Measurements from ENCODE around the gene DLX3.
A peak's percentile ranks its signal among the peaks of the same experiment; 100 is the strongest.

Gene DLX3

DNA sequence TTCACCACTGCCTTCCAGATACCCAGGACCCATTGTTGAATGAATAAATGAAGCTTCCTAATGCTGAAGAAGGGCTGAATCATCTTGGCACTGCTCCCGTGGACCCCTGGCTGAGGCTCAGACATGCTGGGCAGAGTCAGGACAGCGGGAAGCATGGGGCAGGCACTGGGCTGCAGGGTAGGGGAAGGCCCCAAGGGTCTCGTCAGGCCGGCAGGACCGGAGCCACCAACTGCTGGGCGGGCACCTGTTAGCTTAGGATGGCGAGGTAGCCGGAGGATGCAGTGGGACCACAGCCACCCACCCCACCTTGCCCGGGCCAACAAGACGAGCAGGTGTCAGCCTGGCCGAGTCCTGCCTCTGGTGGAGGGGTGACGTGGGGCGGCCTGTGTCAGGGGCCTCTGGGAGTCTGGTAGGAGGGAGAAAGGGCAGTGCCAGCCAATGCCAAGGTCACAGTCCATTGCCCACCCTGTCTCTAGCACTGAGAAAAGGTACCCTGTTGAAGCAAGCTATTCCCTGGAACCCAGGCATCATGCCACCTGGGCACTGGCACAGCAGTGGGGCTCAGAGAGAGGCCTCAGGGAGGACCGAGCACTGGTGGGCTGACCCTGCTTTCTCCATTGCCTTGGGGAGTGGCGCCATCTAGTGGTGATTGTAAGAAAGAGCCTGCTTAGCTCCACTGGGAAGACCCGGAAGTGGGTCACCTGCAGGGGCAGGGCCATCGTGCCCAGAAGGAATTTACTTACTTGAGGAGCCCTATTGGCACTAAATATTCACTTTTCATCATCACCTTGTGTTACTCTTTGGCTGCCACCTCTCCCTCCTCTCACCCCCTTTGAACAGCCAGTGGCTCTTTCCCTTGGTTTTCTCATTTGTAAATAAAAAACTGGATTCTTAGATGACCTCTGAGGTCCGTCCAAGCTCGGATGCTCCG lies 3.0 kb upstream of the DLX3 start:
- TF ChIP-seq PPARA (CRISPR knock-in tag; IDR thresholded peaks at IDR 0.05; ENCODE audit: borderline replicate concordance), result no peak
- no peak for TF ChIP-seq ZFP3 (CRISPR knock-in tag; IDR thresholded peaks at IDR 0.05)
- no peak for TF ChIP-seq ARNTL (CRISPR knock-in tag; IDR thresholded peaks at IDR 0.05; ENCODE audit: borderline replicate concordance, low read depth)
- no peak for TF ChIP-seq BACH2 (CRISPR knock-in tag; IDR thresholded peaks at IDR 0.05; ENCODE audit: borderline replicate concordance)
- TF ChIP-seq, protein P1, sequence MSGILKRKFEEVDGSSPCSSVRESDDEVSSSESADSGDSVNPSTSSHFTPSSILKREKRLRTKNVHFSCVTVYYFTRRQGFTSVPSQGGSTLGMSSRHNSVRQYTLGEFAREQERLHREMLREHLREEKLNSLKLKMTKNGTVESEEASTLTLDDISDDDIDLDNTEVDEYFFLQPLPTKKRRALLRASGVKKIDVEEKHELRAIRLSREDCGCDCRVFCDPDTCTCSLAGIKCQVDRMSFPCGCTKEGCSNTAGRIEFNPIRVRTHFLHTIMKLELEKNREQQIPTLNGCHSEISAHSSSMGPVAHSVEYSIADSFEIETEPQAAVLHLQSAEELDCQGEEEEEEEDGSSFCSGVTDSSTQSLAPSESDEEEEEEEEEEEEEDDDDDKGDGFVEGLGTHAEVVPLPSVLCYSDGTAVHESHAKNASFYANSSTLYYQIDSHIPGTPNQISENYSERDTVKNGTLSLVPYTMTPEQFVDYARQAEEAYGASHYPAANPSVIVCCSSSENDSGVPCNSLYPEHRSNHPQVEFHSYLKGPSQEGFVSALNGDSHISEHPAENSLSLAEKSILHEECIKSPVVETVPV (CRISPR knock-in tag; IDR thresholded peaks at IDR 0.05), result no peak
- TF ChIP-seq, protein P2, sequence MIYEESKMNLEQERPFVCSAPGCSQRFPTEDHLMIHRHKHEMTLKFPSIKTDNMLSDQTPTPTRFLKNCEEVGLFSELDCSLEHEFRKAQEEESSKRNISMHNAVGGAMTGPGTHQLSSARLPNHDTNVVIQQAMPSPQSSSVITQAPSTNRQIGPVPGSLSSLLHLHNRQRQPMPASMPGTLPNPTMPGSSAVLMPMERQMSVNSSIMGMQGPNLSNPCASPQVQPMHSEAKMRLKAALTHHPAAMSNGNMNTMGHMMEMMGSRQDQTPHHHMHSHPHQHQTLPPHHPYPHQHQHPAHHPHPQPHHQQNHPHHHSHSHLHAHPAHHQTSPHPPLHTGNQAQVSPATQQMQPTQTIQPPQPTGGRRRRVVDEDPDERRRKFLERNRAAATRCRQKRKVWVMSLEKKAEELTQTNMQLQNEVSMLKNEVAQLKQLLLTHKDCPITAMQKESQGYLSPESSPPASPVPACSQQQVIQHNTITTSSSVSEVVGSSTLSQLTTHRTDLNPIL (CRISPR knock-in tag; IDR thresholded peaks at IDR 0.05; ENCODE audit: low read depth), result no peak
- TF ChIP-seq RARB (CRISPR knock-in tag; IDR thresholded peaks at IDR 0.05), result no peak
- TF ChIP-seq SNAI2 (CRISPR knock-in tag; IDR thresholded peaks at IDR 0.05), result no peak
- TF ChIP-seq ZC3H10 (CRISPR knock-in tag; IDR thresholded peaks at IDR 0.05), result no peak
- no peak for TF ChIP-seq GLIS3 (CRISPR knock-in tag; IDR thresholded peaks at IDR 0.05)
- ATAC-seq, result peak; percentile 86

DNA sequence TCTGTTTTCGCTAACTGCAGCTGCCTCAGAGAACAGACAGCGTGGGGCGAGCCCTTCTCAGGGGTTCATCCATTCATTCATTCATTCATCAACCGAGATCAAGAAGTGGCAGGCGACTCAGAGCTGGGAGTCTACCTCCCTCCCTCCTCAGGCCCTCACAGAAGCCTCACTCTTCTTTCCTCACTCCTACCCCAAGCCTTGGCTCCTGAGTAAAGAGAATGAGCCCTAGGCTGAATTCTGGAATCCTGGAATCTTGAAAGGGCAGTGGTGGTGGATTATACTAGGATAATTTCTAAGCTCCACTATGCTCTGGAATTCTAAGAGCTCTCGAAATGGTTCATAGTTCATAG lies 2.3 kb upstream of the DLX3 start:
- no peak for TF ChIP-seq ZC3H10 (CRISPR knock-in tag; IDR thresholded peaks at IDR 0.05)
- no peak for TF ChIP-seq PPARA (CRISPR knock-in tag; IDR thresholded peaks at IDR 0.05; ENCODE audit: borderline replicate concordance)
- TF ChIP-seq, protein P3, sequence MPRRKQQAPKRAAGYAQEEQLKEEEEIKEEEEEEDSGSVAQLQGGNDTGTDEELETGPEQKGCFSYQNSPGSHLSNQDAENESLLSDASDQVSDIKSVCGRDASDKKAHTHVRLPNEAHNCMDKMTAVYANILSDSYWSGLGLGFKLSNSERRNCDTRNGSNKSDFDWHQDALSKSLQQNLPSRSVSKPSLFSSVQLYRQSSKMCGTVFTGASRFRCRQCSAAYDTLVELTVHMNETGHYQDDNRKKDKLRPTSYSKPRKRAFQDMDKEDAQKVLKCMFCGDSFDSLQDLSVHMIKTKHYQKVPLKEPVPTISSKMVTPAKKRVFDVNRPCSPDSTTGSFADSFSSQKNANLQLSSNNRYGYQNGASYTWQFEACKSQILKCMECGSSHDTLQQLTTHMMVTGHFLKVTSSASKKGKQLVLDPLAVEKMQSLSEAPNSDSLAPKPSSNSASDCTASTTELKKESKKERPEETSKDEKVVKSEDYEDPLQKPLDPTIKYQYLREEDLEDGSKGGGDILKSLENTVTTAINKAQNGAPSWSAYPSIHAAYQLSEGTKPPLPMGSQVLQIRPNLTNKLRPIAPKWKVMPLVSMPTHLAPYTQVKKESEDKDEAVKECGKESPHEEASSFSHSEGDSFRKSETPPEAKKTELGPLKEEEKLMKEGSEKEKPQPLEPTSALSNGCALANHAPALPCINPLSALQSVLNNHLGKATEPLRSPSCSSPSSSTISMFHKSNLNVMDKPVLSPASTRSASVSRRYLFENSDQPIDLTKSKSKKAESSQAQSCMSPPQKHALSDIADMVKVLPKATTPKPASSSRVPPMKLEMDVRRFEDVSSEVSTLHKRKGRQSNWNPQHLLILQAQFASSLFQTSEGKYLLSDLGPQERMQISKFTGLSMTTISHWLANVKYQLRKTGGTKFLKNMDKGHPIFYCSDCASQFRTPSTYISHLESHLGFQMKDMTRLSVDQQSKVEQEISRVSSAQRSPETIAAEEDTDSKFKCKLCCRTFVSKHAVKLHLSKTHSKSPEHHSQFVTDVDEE (CRISPR knock-in tag; IDR thresholded peaks at IDR 0.05), result no peak
- no peak for TF ChIP-seq ARNTL (CRISPR knock-in tag; IDR thresholded peaks at IDR 0.05; ENCODE audit: borderline replicate concordance, low read depth)

DNA sequence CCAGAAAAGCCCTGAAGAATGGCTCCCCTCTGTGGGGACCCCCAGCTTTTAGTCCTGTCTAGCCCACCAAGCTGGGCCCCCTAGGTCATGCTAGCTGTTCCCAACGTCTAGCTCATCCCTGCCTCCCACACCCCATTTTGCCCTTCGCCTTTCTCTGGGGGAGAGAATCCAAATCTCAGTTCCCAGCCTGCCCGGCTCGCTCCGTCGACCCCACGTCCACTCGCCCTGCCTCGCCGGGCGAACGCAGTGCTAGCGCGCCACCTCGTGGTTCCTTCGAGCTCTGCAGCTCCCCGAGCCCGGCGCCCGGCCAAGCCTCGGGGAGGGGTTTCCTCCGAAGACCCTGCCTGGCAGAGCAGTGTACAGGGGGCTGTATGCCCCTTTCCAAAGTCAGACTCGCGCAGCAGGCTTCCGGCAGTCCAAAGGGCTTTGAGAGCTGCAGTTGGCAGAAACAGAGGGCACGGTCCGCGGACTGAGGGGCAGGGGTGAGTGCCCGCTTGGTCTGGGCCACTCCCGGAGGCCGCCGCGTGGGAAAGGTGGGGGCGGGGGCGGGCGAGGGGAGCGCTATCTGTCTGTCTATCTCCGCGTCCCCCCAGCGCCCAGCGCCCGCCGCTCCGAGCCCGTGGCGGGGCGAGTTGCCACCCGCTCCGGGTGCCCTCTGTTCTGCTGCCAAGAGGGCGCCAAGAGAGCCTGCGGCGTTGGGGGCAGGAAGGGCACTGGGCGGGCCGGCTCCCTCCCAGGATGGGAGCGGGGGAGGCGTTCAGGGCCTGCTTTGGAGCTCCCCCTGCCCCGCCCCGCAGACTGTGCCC lies 1.7 kb upstream of the DLX3 start:
- peak; percentile 50 for ATAC-seq
- TF ChIP-seq, protein P1 (CRISPR knock-in tag; IDR thresholded peaks at IDR 0.05), result no peak
- TF ChIP-seq, protein P3 (CRISPR knock-in tag; IDR thresholded peaks at IDR 0.05), result no peak
- no peak for TF ChIP-seq TOX (CRISPR knock-in tag; IDR thresholded peaks at IDR 0.05; ENCODE audit: borderline replicate concordance)
- TF ChIP-seq OSR1 (CRISPR knock-in tag; IDR thresholded peaks at IDR 0.05), result no peak
- no peak for TF ChIP-seq CSDC2 (CRISPR knock-in tag; IDR thresholded peaks at IDR 0.05)
- TF ChIP-seq TCF4 (CRISPR knock-in tag; IDR thresholded peaks at IDR 0.05; ENCODE audit: borderline replicate concordance), result no peak
- TF ChIP-seq ZFP30 (CRISPR knock-in tag; IDR thresholded peaks at IDR 0.05), result no peak
- TF ChIP-seq, protein P4, sequence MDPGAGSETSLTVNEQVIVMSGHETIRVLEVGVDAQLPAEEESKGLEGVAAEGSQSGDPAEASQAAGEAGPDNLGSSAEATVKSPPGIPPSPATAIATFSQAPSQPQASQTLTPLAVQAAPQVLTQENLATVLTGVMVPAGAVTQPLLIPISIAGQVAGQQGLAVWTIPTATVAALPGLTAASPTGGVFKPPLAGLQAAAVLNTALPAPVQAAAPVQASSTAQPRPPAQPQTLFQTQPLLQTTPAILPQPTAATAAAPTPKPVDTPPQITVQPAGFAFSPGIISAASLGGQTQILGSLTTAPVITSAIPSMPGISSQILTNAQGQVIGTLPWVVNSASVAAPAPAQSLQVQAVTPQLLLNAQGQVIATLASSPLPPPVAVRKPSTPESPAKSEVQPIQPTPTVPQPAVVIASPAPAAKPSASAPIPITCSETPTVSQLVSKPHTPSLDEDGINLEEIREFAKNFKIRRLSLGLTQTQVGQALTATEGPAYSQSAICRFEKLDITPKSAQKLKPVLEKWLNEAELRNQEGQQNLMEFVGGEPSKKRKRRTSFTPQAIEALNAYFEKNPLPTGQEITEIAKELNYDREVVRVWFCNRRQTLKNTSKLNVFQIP (CRISPR knock-in tag; IDR thresholded peaks at IDR 0.05; ENCODE audit: borderline replicate concordance, low read depth), result no peak
- TF ChIP-seq ZNF8 (CRISPR knock-in tag; IDR thresholded peaks at IDR 0.05), result no peak
- no peak for TF ChIP-seq BACH2 (CRISPR knock-in tag; IDR thresholded peaks at IDR 0.05; ENCODE audit: borderline replicate concordance)
- no peak for TF ChIP-seq ZFP3 (CRISPR knock-in tag; IDR thresholded peaks at IDR 0.05)
- TF ChIP-seq SNAI2 (CRISPR knock-in tag; IDR thresholded peaks at IDR 0.05), result no peak
- TF ChIP-seq ZNF70 (CRISPR knock-in tag; IDR thresholded peaks at IDR 0.05), result no peak
- TF ChIP-seq ARNTL (CRISPR knock-in tag; IDR thresholded peaks at IDR 0.05; ENCODE audit: borderline replicate concordance, low read depth), result no peak
- no peak for TF ChIP-seq ESRRG (CRISPR knock-in tag; IDR thresholded peaks at IDR 0.05)
- TF ChIP-seq PPARA (CRISPR knock-in tag; IDR thresholded peaks at IDR 0.05; ENCODE audit: borderline replicate concordance), result no peak
- TF ChIP-seq, protein P5, sequence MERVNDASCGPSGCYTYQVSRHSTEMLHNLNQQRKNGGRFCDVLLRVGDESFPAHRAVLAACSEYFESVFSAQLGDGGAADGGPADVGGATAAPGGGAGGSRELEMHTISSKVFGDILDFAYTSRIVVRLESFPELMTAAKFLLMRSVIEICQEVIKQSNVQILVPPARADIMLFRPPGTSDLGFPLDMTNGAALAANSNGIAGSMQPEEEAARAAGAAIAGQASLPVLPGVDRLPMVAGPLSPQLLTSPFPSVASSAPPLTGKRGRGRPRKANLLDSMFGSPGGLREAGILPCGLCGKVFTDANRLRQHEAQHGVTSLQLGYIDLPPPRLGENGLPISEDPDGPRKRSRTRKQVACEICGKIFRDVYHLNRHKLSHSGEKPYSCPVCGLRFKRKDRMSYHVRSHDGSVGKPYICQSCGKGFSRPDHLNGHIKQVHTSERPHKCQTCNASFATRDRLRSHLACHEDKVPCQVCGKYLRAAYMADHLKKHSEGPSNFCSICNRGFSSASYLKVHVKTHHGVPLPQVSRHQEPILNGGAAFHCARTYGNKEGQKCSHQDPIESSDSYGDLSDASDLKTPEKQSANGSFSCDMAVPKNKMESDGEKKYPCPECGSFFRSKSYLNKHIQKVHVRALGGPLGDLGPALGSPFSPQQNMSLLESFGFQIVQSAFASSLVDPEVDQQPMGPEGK (CRISPR knock-in tag; IDR thresholded peaks at IDR 0.05; ENCODE audit: borderline replicate concordance), result no peak

More for the DNA sequence above, 2.3 kb upstream of the DLX3 start:
- ATAC-seq, result peak; percentile 1; the same call in 2 of the 3 replicates
